GM12874 (cell line): ENCODE measurements around the gene RC3H1.

ENCODE experiments used
- TF ChIP-seq, protein P1 (sequence below): IDR thresholded peaks from 2 replicates; pipeline ENCODE4 v1.5.1; 2011; ENCODE audit warnings: low read depth, mild to moderate bottlenecking, control low read depth, low read length, moderate library complexity; ENCODE audit not compliant: insufficient read depth

RC3H1 gene

DNA sequence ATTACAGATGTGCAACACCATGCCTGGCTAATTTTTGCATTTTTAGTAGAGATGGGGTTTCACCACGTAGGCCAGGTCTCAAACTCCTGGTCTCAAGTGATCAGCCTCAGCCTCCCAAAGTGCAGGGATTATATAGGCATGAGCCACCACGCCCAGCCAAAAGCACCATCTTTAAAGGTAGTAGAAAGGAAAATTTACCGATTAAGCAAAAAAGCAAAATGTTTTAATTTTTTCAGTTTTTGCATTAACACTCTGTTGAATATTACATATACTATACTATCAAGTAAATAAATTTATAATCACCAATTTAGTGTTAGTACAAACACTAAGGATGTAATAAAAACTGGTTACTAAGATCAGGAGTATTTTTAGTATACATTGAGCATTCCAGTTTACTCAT is 20.6 kb downstream of the RC3H1 start:
- TF ChIP-seq, protein P1, sequence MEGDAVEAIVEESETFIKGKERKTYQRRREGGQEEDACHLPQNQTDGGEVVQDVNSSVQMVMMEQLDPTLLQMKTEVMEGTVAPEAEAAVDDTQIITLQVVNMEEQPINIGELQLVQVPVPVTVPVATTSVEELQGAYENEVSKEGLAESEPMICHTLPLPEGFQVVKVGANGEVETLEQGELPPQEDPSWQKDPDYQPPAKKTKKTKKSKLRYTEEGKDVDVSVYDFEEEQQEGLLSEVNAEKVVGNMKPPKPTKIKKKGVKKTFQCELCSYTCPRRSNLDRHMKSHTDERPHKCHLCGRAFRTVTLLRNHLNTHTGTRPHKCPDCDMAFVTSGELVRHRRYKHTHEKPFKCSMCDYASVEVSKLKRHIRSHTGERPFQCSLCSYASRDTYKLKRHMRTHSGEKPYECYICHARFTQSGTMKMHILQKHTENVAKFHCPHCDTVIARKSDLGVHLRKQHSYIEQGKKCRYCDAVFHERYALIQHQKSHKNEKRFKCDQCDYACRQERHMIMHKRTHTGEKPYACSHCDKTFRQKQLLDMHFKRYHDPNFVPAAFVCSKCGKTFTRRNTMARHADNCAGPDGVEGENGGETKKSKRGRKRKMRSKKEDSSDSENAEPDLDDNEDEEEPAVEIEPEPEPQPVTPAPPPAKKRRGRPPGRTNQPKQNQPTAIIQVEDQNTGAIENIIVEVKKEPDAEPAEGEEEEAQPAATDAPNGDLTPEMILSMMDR: no peak

- TF ChIP-seq, protein P1: no peak
These were observed 21.8 kb downstream of the RC3H1 start for GRCh38 chr1:174000371-174000770.

- TF ChIP-seq, protein P1: no peak
These were observed 24.4 kb downstream of the RC3H1 start for GRCh38 chr1:173997791-173998190.

GRCh38 chr1:173996995-173997394 is 25.2 kb downstream of the RC3H1 start:
- TF ChIP-seq, protein P1: no peak

GRCh38 chr1:173995475-173995874 is 26.7 kb downstream of the RC3H1 start:
- TF ChIP-seq, protein P1: no peak

GRCh38 chr1:173988068-173988467 is 34.1 kb downstream of the RC3H1 start:
- TF ChIP-seq, protein P1: no peak

GRCh38 chr1:173986951-173987350 is 35.2 kb downstream of the RC3H1 start:
- TF ChIP-seq, protein P1: no peak

DNA sequence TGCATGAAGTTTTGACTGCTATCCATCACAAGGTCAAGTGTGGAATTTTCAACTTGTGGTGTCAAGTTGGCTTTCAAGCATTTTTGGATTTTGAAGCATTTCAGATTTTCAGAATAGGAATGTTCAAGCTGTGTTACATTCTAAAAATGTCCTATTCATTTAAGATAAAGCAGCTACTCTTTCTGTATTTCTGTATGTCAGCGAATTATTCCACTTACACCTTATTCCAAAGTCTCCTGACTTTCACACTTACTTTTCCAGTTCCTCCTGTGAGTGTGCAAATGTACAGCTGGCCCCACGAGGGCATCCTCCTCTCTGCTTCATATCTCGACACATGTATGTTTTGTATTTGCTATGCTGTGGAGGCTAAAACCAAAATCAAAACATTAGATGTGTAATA is 51.9 kb downstream of the RC3H1 start:
- TF ChIP-seq, protein P1: no peak
